Amniotic epithelial cell (primary cell): ENCODE data around the gene TMEM170B.

Experiments used
- DNase-seq: peaks from one replicate; pipeline ENCODE4 v3.0.0-alpha.2; 2010; ENCODE audit warnings: low read depth

The TMEM170B gene

DNA sequence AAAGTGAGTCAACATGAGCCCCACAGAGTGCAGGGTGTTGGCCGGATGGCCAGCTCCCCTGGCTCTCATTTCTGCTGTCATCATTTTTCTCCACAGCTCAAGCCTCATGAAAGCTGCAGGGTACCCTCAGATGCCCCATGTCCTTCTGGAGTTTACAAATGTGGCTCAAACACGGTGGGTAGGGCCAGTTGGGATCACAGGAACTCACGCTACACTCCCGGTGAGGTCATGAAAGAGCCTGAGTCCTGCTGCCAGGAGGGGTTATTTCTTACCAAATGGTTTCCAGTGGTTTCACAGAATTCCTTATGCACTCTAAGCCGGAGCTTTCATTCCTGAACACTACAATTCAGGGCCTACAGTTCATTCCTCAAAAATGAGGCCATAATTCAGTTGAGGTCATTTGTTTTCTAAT lies 78.7 kb downstream of the TMEM170B start:
- peak; percentile 97 for DNase-seq

DNA sequence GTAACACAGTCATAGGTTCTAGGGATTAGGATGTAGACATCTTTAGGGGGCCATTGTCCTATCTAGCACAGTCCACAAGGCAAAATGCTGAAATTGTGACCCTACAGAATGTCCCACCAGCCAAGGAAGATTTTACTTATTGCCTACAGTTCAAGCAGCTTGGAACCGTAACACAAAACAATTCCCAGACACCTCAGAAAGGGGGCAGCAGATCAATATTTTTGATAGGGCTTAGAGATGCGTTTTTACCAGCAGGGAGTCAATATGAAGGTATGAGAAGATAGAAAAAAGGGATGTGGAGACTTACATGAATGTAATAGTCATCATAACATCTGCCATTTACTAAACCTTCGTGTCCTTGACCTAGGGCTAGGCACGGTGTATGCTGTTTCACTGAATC lies 81.0 kb downstream of the TMEM170B start:
- no peak for DNase-seq

DNA sequence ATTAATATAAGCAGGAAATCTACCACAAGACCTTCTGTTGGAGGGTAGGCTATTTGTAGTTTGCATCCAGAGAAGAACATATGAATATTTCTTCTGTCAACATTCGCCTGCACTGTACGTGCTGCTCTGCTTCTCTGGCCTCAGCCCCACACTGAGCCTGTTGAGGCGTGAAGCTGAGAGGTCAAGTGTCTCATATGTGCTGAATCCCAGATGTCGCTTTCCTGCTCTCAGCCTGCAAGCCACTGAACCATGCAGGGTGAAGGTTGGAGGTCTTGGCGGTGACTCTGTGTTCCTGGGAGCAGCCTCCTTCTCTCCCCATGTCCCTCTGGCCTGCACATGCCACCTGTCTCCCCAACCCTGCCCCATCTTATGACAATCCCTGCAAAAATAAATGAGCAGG lies 83.6 kb downstream of the TMEM170B start:
- no peak for DNase-seq

DNA sequence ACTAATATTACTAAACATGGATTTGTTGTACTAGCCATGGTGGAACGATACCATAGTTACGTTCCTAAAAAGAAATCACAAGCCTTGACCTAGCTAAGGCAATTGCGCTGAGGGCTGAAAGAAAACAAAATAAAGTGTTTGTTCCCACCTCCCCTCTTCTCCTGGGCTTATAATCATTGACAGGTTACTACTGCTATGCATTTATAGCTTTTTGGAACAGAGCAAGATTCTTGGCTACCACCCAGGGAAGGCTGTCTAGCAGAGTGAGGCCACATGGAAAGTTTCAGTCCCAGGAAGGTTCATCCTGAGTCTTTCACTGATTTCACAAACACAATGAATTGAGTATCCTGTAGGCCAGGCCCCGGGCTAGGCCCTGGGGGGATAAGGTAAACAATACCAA lies 84.6 kb downstream of the TMEM170B start:
- no peak for DNase-seq

DNA sequence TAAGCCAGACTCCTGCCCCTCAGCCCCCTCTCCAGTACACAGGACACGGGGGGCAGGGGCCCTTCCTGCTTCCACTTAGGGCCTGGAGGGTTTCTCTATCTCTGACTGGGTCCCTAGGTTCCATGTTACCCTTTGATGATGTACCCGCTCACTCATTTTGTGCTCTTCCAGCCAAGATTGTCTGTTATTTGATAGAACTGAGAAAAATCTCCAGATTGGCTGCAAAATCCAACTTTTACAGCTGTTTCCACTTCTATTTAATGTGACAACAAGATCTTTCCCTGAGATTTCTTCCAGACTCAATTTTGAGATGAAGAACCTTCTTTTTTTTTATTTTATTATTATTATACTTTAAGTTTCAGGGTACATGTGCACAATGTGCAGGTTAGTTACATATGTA lies 85.7 kb downstream of the TMEM170B start:
- no peak for DNase-seq

DNA sequence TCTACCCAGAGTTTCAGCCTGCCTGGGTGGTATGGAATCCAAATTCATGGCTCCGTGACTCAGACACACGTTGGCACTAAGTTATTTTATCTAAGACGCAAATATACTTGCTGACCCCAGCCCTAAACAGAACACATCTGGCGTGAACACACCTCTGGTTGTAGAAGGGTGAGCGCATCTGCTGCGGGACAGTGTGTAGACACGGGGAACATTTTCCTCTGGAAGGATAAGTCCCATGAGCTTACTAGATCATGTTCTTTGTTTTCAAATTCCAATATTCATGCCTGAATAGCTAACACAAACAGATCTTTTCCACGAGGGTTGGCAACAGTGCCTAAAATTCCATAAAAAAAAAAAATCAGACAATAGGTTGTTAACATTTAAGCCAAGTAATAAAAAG lies 87.8 kb downstream of the TMEM170B start:
- no peak for DNase-seq

DNA sequence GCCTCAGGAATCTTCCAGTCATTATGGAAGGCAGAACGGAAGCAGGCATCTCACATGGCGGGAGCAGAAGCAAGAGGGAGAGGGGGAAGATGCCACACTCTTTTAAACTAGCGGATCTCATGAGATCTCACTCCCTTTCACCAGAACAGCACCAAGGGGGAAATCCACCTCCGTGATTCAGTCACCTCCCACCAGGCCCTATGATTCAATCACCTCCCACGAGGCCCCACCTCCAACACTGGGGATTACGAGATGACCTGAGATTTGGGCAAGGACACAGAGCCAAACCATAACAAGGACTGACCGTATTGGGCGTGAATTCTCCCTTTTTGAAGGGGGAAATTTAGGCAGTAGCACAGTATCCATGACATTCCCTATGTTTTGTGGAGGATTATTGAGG lies 88.8 kb downstream of the TMEM170B start:
- DNase-seq, result peak; percentile 54

DNA sequence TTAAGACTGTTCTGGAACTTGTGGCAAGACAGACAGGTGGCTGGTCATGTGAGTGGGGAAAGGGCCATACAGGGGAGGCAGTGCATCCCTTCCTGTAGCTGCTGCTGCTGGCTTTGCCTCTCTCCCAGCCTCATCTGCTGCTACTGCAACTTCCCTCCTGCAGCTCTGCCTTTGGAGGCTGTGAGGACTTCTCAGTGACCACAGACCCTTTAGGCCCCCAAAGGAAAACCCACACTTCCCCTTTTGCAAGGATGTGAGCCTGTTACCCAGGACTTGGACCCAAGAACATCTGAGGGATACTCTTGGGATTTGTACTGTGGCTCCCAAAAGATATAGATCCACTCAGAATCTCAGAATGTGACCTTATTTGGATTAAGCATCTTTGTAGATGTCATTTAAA lies 91.0 kb downstream of the TMEM170B start:
- DNase-seq, result no peak

DNA sequence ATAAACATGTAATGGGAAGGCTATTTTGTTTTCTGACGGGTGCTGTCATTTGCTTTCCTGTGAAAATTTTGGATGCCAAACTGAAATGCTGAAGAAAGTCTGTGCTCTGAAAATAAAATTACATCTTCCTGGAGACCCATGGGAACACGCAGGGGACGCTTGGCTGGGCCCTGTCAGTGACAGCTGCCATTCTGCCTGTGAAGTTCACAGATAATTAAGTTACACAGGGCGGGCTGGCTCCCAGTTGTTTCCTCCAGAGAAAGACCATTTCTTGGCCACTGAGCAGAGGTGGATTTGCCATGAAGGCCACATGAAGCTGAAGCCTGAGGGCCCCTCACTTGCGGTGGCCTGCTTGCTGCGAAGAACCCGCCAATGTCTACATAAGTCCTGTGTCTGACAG lies 93.5 kb downstream of the TMEM170B start:
- DNase-seq, result no peak

DNA sequence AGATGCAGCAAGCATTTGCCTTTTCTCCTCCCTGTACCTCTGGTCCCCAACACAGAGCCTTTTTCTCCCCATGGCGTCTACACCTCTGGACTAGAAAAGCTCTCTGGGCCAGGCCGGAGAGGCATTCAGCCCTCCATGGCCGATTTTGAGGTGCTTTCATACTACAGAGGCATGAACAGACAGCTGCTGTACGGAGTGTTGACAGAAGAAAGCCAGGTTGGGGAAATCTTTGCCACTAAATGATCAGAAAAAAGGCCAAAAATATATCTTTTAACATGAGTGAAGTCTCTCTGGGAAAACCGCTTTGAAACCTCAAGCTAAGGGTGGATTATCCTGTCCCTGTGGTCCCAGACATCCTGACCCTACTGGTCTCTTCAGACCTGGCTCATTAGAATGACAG lies 94.0 kb downstream of the TMEM170B start:
- DNase-seq, result no peak

DNA sequence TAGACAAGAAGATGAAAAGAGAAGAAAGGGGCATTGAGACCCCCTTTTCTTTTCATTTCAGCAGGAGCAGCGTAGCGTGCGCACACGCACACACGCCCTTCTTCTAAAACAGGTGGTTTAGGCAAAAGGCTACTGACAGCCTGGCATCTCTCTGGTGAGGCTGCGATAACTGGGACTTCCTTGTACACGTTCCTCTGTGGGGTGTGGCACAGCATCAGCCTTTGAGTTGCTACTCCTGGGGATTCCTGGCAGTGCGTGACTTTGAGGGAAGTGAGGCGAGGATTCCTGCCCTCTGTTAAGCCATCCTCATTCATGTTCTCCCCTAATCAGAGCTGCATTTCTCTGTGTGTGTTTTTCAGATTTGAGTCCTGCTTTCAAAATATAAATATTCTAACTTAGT lies 94.7 kb downstream of the TMEM170B start:
- DNase-seq, result no peak

DNA sequence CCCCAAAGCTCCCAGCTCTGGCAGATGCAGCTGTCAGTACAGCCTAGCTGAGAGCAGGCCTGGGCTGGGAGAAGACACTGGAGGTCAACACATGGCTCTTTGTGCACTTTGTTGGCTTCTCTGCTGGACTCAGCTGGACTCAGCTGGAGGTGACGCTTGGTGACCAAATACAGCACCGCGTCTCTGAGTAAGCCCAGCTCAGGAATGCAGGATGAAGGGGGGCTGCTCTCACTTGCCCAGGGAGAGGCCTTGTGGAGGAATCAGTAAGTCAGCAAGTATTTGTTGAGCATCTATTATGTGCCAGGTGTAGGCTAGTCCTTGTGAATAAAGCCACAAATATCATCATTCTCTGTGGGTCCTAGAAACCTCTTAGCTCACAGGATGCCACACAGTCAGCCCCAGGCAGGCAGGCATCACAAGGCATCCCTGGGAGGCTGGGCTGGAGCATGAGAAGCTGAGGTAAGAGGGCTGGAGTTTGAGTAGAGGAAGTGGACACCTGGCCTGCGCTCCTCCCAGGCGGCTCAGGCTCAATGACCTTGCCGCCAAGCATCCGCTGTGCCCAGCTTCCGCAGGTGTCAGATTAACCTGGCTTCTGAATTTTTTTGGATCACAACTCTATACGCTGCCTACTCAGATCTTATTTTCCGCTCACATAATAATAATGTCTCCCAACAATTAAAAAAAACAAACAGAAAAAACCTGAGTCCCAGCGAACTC lies 95.4 kb downstream of the TMEM170B start:
- no peak for DNase-seq
